ENCODE data around the gene ZSCAN23.

The ZSCAN23 gene

DNA sequence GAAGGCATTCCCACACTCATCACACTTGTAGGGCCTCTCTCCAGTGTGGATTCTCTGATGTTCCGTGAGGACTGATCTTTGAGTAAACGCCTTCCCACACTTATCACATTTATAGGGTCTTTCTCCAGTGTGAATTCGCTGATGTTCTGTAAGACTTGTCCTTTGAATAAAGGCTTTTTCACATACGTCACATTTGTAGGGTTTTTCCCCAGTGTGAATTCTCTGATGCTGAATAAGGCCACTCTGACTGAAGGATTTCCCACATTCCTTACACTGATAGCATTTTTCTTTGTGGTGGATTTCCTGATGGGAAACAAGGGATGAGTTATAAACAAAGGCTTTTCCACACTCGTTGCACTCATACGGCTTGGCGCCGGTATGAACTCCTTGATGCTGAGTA lies 52.6 kb downstream of the ZSCAN23 start:
- no peak overlapping the region for H3K27ac ChIP-seq
- TF ChIP-seq, protein P1, sequence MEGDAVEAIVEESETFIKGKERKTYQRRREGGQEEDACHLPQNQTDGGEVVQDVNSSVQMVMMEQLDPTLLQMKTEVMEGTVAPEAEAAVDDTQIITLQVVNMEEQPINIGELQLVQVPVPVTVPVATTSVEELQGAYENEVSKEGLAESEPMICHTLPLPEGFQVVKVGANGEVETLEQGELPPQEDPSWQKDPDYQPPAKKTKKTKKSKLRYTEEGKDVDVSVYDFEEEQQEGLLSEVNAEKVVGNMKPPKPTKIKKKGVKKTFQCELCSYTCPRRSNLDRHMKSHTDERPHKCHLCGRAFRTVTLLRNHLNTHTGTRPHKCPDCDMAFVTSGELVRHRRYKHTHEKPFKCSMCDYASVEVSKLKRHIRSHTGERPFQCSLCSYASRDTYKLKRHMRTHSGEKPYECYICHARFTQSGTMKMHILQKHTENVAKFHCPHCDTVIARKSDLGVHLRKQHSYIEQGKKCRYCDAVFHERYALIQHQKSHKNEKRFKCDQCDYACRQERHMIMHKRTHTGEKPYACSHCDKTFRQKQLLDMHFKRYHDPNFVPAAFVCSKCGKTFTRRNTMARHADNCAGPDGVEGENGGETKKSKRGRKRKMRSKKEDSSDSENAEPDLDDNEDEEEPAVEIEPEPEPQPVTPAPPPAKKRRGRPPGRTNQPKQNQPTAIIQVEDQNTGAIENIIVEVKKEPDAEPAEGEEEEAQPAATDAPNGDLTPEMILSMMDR (conservative IDR thresholded peaks at IDR 0.05) = no peak

DNA sequence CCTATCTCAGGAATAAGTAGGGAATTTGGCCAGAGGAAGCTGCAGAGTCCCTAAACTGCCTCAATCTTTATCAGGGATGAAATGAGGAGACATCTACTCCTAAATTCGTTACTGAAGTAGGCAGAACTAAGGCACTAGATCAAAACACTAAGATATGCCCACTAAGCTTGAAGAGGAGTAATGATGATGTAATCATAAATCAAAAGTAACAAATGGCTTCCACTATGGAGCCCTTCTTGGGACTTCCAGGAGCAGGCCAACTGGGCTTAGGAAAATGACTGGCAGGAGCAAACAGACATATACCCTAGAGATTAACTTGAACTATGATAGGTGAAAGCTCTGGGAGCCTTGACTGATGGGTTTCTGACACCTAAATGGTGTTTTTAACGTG lies 59.2 kb downstream of the ZSCAN23 start:
- TF ChIP-seq, protein P1 (conservative IDR thresholded peaks at IDR 0.05) = no peak
- peak overlapping the region; percentile 81 for H3K27ac ChIP-seq

DNA sequence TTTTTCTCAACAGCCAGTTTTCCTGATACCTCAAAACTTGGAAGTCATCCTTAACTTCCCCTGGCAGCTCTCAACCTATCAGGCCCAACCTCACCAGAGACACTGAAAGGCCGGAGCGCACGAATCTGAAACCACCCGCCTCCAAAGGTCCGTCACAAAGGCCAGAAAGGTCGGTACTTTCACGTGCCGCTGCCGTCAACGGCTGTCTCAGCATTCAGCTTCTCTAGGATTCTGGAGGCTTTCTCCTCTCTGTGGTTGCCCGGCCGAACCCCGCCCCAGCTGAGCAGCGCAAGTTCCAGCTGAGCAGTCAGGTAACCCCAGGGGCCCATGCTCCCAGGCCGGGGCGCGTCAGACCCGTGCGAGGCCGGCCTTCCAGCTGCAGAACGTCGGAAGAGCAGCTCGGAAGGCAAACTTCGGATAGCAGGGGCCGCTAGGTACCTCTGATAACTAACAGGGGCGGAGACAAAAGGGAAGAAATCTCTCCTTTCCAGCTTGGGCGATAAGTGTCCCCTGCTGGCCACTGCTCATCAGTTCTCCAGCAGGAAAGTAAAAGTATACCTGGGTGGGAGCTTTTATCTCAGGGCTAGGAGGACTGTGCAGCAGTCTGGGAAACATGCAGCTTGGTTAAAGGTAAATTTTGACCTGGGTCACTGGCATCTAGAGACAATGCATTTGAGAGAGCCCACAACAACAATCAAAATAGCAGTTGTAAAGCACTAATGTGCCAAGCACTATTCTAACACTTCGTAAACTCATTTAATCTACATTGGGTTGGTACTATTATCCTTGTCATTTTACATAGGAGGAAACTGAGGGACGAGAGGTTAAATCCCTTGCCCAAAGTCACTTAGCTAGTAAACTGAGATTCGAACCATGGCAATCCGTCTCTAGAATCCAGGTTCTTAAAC lies 59.8 kb downstream of the ZSCAN23 start:
- peak overlapping the region; percentile 81 for H3K27ac ChIP-seq
- TF ChIP-seq, protein P1 (conservative IDR thresholded peaks at IDR 0.05) = peak; percentile 93
